HG02938 (cell line): Measurements from ENCODE around the gene LSM14A.
"Not testable (repeated sequence)": the region's sequence is repeated elsewhere in the genome, so short reads cannot be mapped to it uniquely, and the experiment has no call there.

Source experiments
- ATAC-seq: cut with Tn5 transposase; IDR thresholded peaks from one replicate; pipeline ENCODE4 v1.9.1; 2021; ENCODE audit warnings: mild to moderate bottlenecking, moderate library complexity; ENCODE audit not compliant: unreplicated experiment

Gene LSM14A

GRCh38 chr19:34155686-34156085 is 16.6 kb upstream of the LSM14A start:
- ATAC-seq: no peak

- ATAC-seq: not testable (repeated sequence)
These were observed 13.3 kb upstream of the LSM14A start for GRCh38 chr19:34158966-34159365.

- not testable (repeated sequence) for ATAC-seq
These were observed 12.8 kb upstream of the LSM14A start for GRCh38 chr19:34159541-34159940.

DNA sequence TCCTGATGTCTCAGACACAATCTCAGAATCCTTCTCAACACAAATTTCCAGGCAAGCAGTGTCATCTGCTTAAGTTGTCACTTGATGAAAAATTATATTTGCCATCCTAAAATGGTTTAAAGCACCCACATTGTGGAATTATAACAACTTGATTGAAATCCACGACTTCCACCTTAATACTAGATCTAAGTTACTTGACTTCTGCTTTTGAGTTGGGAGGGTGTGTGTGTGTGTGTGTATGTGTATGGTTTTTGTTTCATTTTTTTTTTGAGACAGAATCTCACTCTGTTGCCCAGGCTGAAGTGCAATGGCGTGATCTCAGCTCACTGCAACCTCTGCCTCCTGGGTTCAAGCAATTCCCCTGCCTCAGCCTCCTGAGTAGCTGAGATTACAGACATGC is 10.4 kb upstream of the LSM14A start:
- not testable (repeated sequence) for ATAC-seq

DNA sequence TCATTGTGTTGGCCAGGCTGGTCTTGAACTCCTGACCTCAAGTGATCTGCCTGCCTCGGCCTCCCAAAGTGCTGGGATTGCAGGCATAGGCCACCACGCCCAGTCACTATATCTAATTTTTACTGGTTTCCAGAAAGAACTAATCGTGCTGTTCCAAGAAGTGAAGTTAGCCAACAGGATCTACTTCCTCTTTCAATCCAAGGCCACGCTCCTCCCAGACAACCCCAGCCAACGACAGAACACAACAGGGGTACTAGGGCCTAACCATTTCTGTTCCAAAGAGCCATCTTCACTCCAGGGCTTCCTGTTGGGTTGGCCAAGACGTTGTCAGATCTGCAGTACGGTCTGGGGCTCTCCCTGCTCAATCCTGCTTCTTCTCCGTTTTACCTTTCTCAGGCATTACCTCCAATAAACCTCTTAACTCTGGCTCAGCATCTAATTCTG is 7.0 kb upstream of the LSM14A start:
- ATAC-seq: no peak

GRCh38 chr19:34169475-34170199 is 2.7 kb upstream of the LSM14A start:
- ATAC-seq: not testable (repeated sequence)

GRCh38 chr19:34171539-34171876 is 796 bp upstream of the LSM14A start:
- peak; percentile 33 for ATAC-seq

- peak; percentile 27 for ATAC-seq
These were observed 423 bp downstream of the LSM14A start for GRCh38 chr19:34172661-34173192.

DNA sequence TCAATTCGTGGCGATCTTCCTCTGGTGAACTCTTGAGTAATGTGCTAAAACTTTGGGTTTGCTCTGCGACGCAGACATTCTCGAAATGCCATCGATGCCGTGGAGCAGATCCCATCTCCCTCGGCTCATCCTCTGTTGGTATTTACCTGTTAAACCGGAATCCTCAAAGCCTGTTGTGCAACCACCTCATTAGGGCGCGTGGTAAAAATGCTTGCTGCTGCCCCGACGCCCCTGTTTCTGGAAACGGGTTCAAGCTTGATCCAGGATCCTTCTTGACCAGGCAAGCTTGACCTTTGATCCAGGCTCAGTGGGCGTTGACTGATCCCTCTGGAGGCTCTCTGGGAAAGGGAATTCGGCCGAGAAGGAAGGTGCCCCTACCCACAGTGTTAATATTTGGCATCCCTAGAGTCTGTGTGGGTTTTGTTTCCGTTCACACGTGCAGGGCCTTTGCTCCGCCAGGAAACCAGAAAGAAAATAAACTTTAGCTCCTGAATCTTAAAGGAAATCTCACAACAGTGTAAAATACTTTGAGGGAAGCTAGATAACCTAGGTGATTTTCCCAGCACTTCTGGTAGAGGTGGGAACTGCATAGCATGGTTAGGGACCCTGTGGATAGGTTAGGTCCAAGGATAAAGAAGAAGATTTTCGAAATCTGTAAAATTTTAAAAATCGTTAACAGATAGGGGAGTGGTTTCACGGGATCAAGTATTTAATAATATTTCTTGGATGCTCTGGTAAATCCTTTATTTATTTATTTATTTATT is 1.1 kb downstream of the LSM14A start:
- ATAC-seq: no peak

DNA sequence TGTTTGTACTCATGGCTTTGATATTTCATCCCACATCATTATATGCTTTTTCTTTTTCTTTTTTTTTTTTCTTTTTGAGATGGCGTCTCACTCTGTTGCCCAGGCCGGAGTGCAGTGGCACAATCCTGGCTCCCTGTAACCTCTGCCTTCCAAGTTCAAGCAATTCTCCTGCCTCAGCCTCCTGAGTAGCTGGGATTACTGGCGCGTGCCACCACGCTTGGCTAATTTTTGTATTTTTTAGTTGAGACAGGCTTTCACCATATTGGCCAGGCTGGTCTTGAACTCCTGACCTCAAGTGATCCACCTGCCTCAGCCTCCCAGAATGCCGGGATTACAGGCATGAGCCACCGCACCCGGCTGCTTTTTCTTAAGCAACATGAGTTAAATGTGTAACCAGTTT is 2.9 kb downstream of the LSM14A start:
- not testable (repeated sequence) for ATAC-seq

- ATAC-seq: no peak
These were observed 4.3 kb downstream of the LSM14A start for GRCh38 chr19:34176581-34176980.

DNA sequence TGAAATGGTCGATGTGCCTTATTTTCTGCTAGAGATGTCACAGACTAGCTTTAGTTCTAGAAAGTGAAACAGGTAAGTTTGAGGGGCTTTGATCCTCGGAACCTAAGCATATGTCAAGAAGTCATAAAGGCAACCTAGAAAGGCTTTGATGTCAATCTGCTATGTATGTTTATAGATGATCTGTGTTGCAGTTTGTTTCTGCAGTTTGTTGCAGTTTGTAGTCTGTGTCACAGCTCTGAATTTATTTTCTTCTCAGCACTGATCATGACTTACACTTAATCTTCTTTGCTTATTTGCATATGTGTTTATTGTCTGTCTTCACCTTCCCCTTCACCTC is 5.9 kb downstream of the LSM14A start:
- no peak for ATAC-seq

DNA sequence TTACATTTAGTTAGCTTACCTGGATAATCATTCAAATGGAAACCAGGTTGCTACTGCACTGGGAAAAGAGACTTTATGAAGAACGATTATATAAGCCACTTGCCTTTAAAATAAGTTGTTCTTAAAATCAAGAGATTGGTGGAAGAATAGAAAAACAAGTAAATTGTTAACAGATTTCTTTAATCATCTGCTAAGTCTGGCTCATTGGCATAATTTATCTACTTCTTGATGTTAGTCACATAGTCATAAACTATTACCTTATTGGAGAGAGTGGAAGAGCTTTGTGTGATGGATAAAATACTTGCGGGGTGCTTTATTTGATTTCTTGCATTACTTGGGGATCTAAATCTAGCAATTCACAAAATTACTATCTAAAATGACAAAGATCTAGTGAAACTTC is 6.8 kb downstream of the LSM14A start:
- ATAC-seq: no peak

GRCh38 chr19:34180273-34180672 is 8.0 kb downstream of the LSM14A start:
- ATAC-seq: no peak

DNA sequence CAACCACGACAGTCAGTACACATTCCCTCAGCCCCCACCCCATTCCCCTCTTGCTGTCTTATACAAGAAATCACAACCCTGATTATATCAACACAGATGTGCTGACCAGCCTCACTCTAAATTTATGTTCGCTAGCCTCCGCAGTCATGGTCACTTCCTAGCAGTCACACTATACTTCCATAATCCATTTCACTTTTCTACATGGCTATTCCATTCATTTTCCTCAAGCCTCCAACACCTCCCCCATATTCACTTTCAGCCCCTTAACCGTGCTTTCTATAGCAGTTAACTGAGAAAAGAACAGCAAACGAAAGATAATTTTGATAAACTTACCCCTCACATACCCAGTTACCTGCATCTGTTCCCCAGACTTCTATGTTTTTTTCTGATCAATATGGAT is 8.4 kb downstream of the LSM14A start:
- no peak for ATAC-seq

DNA sequence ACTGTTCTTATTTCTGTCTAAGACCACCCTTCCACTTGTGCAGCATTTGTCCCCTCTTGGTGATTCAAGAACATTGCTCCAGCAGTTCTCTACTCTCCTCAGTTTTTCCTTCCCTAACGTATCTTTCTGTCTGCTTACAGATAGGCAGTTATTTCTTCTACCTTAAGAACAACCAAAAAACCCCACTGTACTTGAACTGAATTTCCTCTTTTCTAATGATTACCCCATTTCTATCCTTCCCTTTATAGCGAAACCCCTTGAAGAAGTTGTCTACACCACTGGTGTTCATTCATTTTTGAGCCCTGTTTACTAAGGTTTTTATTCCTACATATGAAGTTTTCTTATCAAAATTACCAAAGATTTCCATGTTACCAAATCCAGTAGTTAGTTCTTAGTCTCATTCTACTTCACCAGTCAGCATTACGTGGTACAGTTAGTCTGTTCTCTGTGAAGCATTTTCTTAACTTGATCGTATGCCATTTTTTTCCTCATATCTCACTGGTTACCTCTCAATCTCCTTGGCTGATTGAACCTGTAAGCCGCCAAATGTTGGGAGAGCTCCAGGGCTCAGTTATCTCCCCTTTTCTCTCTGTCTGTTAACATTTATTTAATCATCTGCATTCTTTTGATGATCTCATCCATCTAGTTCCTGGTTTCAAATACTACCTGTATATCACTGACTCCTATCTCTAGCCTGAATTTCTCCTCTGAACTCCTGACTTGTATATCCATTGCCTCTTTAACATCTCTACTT is 9.0 kb downstream of the LSM14A start:
- no peak for ATAC-seq

GRCh38 chr19:34182125-34182524 is 9.8 kb downstream of the LSM14A start:
- no peak for ATAC-seq

GRCh38 chr19:34184880-34185491 is 12.7 kb downstream of the LSM14A start:
- ATAC-seq: no peak

GRCh38 chr19:34186205-34186604 is 13.9 kb downstream of the LSM14A start:
- no peak for ATAC-seq

GRCh38 chr19:34187011-34187410 is 14.7 kb downstream of the LSM14A start:
- ATAC-seq: no peak

GRCh38 chr19:34188408-34188807 is 16.1 kb downstream of the LSM14A start:
- no peak for ATAC-seq
